Liver (tissue), 9 donors: ENCODE data around the gene KRTAP1-4. TPM values are rescaled to one million over a fixed set of nuclear protein-coding genes. Genes with fewer than 3 reads are reported as not detected.

ENCODE experiments used
- DNase-seq: peaks from one replicate; pipeline ENCODE4 v3.0.0-alpha.2; 2017; ENCODE audit warnings: low spot score
- H3K27ac ChIP-seq, 2 donors: one replicate each; pipeline ENCODE4 v1.7.0; 2013; ENCODE audit warnings: inconsistent platforms in 2 of 2, low read length in 2 of 2, control low read depth in 1 of 2, low read depth in 1 of 2, mild to moderate bottlenecking in 1 of 2
- H3K27me3 ChIP-seq, 4 donors: one replicate each; pipeline versions ENCODE4 v1.6.1 to v1.7.0; 2013; ENCODE audit warnings: low read length in 3 of 4, inconsistent platforms in 1 of 4, mild to moderate bottlenecking in 1 of 4, moderate library complexity in 1 of 4; ENCODE audit not compliant: control insufficient read depth in 4 of 4, insufficient read depth in 4 of 4
- H3K36me3 ChIP-seq, 4 donors: one replicate each; pipeline versions ENCODE4 v1.6.1 to v1.7.0; 2013; ENCODE audit warnings: low read length in 3 of 4, mild to moderate bottlenecking in 3 of 4, low read depth in 1 of 4, moderate library complexity in 1 of 4; ENCODE audit not compliant: control insufficient read depth in 4 of 4, insufficient read depth in 3 of 4
- H3K4me1 ChIP-seq, 4 donors: one replicate each; pipeline versions ENCODE4 v1.6.1 to v1.7.0; 2013; ENCODE audit warnings: low read length in 3 of 4, mild to moderate bottlenecking in 3 of 4, moderate library complexity in 1 of 4; ENCODE audit not compliant: control insufficient read depth in 4 of 4, insufficient read depth in 4 of 4
- H3K4me3 ChIP-seq, 3 donors: one replicate each; pipeline versions ENCODE4 v1.6.1 to v1.7.0; 2013; ENCODE audit warnings: low read length in 3 of 3, control low read depth in 1 of 3, low read depth in 1 of 3, mild to moderate bottlenecking in 1 of 3
- H3K9ac ChIP-seq, 2 donors: one replicate each; pipeline ENCODE4 v1.7.0; 2013; ENCODE audit warnings: low read length in 2 of 2, mild to moderate bottlenecking in 2 of 2, moderate library complexity in 2 of 2, control low read depth in 1 of 2, low read depth in 1 of 2
- H3K9me3 ChIP-seq, 4 donors: one replicate each; pipeline versions ENCODE4 v1.6.1 to v1.7.0; 2013; ENCODE audit warnings: low read length in 3 of 4; ENCODE audit not compliant: control insufficient read depth in 4 of 4
- EGR1 ChIP-seq, 2 donors: IDR thresholded peaks; 2 replicates each; pipeline ENCODE4 v1.6.1; 2016 to 2018; ENCODE audit warnings: antibody characterized with exemption in 2 of 2, low read depth in 2 of 2
- FOXA1 ChIP-seq: IDR thresholded peaks from 2 replicates; pipeline ENCODE4 v1.6.1; 2016; ENCODE audit warnings: antibody characterized with exemption
- GABPA ChIP-seq, 2 donors: IDR thresholded peaks in 1 of 2; conservative IDR thresholded peaks in 1 of 2; 2 replicates each; pipeline ENCODE4 v1.6.1; 2016; ENCODE audit warnings: antibody characterized with exemption in 2 of 2, mild to moderate bottlenecking in 1 of 2, moderate library complexity in 1 of 2
- HNF4A ChIP-seq, 2 donors: conservative IDR thresholded peaks; 2 replicates each; pipeline ENCODE4 v1.6.1; 2016; ENCODE audit warnings: antibody characterized with exemption in 2 of 2, mild to moderate bottlenecking in 2 of 2
- HNF4G ChIP-seq: IDR thresholded peaks from 2 replicates; pipeline ENCODE4 v1.6.1; 2016; ENCODE audit warnings: antibody characterized with exemption
- JUND ChIP-seq, 2 donors: IDR thresholded peaks; 2 replicates each; pipeline ENCODE4 v1.6.1; 2016; ENCODE audit warnings: antibody characterized with exemption in 2 of 2
- NR2F2 ChIP-seq: IDR thresholded peaks from 2 replicates; pipeline ENCODE4 v1.6.1; 2016; ENCODE audit warnings: antibody characterized with exemption
- RAD21 ChIP-seq, 2 donors: IDR thresholded peaks; 2 replicates each; pipeline ENCODE4 v1.6.1; 2016; ENCODE audit warnings: antibody characterized with exemption in 2 of 2, mild to moderate bottlenecking in 2 of 2
- RXRA ChIP-seq, 2 donors: IDR thresholded peaks; 2 replicates each; pipeline ENCODE4 v1.6.1; 2017 to 2018; ENCODE audit warnings: antibody characterized with exemption in 2 of 2, mild to moderate bottlenecking in 1 of 2
- SP1 ChIP-seq: IDR thresholded peaks from 2 replicates; pipeline ENCODE4 v1.6.1; 2018; ENCODE audit warnings: antibody characterized with exemption, mild to moderate bottlenecking
- TAF1 ChIP-seq: conservative IDR thresholded peaks from 2 replicates; pipeline ENCODE4 v1.6.1; 2016; ENCODE audit warnings: antibody characterized with exemption, mild to moderate bottlenecking
- YY1 ChIP-seq: IDR thresholded peaks from 2 replicates; pipeline ENCODE4 v1.6.1; 2016; ENCODE audit warnings: antibody characterized with exemption, mild to moderate bottlenecking
- WGBS: extraction: QIAGEN DNeasy Blood & Tissue Kit; methylation state at CpG from one replicate; pipeline ENCODE4 v1.1.7; 2013; 5-methylcytosine and 5-hydroxymethylcytosine counted together
- polyA plus RNA-seq, 2 donors: library from polyadenylated mRNA; stranded (reverse) in 1 of 2; unstranded in 1 of 2; fragments of 200-250 nt in 1 of 2; fragments of >200 nt in 1 of 2; fragmentation: Nextera tagmentation in 1 of 2; extraction: Ambion mirVana in 1 of 2; gene quantifications; one replicate each; pipeline versions ENCODE4 v1.2.1 to v1.2.3, GENCODE V29; 2013 to 2015
- total RNA-seq, 2 donors: library from RNA; depleted of rRNA; stranded (reverse); fragments of >200 nt; gene quantifications; one replicate each; pipeline ENCODE4 v1.2.3, GENCODE V29; 2014
- TF ChIP-seq, protein P1 (sequence below): IDR thresholded peaks from 2 replicates; pipeline ENCODE4 v1.6.1; 2016; ENCODE audit warnings: antibody characterized with exemption
- TF ChIP-seq, protein P2 (sequence below): IDR thresholded peaks from 2 replicates; pipeline ENCODE4 v1.6.1; 2016; ENCODE audit warnings: antibody characterized with exemption, mild to moderate bottlenecking
- TF ChIP-seq, protein P3 (sequence below): fragments of 150-350 bp; IDR thresholded peaks from 2 replicates; pipeline ENCODE4 v1.5.1; 2017; ENCODE audit warnings: improper control_type of control experiment, low read depth, low read length; ENCODE audit not compliant: missing input control
- TF ChIP-seq, protein P4 (sequence below): IDR thresholded peaks from 2 replicates; pipeline ENCODE4 v1.6.1; 2016; ENCODE audit warnings: antibody characterized with exemption
- donor health status: healthy.
- donor health status: healthy.
- donor health status: healthy.
- donor health status: healthy.
- donor health status: healthy.

KRTAP1-4 gene
- total and polyA plus RNA-seq, 4 donors, result not detected

- DNase-seq, result no peak
- H3K27me3 ChIP-seq, result no peaks in the 10 kb centered on the region
- WGBS, result 76% methylated on average over 3 of the region's 3 CpGs
Measured at GRCh38 chr17:41069031-41069430, 39.0 kb upstream of the KRTAP1-4 start.

DNA sequence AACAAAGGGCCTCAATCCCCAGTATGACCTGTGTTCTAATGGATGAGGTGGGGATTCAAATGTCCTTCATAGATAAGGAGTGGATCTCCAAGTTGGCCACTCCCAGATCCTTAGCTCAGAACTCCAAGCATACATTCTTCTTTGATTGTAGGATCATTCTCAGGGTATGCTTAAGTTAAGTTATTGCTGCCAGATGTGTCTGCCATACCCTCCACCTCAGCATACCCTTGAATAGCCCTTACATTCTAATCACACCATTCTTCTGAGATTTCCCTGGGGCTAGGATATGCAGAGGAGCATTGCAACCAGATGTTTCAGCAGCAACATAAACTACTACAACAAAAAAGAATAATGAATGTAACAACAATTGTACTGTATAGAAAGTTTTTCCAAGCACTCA, 37.3 kb upstream of the KRTAP1-4 start:
- H3K27ac ChIP-seq, result no peak overlapping the region
- H3K9me3 ChIP-seq, result no peaks in the 10 kb centered on the region
- H3K36me3 ChIP-seq, result no peaks in the 10 kb centered on the region
- TF ChIP-seq RAD21 (IDR thresholded peaks at IDR 0.05), result no peak
- no peak for TF ChIP-seq HNF4G
- TF ChIP-seq, protein P1, sequence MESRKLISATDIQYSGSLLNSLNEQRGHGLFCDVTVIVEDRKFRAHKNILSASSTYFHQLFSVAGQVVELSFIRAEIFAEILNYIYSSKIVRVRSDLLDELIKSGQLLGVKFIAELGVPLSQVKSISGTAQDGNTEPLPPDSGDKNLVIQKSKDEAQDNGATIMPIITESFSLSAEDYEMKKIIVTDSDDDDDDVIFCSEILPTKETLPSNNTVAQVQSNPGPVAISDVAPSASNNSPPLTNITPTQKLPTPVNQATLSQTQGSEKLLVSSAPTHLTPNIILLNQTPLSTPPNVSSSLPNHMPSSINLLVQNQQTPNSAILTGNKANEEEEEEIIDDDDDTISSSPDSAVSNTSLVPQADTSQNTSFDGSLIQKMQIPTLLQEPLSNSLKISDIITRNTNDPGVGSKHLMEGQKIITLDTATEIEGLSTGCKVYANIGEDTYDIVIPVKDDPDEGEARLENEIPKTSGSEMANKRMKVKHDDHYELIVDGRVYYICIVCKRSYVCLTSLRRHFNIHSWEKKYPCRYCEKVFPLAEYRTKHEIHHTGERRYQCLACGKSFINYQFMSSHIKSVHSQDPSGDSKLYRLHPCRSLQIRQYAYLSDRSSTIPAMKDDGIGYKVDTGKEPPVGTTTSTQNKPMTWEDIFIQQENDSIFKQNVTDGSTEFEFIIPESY, result no peak
- TF ChIP-seq, protein P2, sequence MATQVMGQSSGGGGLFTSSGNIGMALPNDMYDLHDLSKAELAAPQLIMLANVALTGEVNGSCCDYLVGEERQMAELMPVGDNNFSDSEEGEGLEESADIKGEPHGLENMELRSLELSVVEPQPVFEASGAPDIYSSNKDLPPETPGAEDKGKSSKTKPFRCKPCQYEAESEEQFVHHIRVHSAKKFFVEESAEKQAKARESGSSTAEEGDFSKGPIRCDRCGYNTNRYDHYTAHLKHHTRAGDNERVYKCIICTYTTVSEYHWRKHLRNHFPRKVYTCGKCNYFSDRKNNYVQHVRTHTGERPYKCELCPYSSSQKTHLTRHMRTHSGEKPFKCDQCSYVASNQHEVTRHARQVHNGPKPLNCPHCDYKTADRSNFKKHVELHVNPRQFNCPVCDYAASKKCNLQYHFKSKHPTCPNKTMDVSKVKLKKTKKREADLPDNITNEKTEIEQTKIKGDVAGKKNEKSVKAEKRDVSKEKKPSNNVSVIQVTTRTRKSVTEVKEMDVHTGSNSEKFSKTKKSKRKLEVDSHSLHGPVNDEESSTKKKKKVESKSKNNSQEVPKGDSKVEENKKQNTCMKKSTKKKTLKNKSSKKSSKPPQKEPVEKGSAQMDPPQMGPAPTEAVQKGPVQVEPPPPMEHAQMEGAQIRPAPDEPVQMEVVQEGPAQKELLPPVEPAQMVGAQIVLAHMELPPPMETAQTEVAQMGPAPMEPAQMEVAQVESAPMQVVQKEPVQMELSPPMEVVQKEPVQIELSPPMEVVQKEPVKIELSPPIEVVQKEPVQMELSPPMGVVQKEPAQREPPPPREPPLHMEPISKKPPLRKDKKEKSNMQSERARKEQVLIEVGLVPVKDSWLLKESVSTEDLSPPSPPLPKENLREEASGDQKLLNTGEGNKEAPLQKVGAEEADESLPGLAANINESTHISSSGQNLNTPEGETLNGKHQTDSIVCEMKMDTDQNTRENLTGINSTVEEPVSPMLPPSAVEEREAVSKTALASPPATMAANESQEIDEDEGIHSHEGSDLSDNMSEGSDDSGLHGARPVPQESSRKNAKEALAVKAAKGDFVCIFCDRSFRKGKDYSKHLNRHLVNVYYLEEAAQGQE, result no peak
- TF ChIP-seq GABPA (IDR thresholded peaks at IDR 0.05 in 1 of 2, conservative IDR thresholded peaks at IDR 0.05 in 1 of 2), result no peak
- no peak for TF ChIP-seq HNF4A (conservative IDR thresholded peaks at IDR 0.05)
- TF ChIP-seq, protein P3, sequence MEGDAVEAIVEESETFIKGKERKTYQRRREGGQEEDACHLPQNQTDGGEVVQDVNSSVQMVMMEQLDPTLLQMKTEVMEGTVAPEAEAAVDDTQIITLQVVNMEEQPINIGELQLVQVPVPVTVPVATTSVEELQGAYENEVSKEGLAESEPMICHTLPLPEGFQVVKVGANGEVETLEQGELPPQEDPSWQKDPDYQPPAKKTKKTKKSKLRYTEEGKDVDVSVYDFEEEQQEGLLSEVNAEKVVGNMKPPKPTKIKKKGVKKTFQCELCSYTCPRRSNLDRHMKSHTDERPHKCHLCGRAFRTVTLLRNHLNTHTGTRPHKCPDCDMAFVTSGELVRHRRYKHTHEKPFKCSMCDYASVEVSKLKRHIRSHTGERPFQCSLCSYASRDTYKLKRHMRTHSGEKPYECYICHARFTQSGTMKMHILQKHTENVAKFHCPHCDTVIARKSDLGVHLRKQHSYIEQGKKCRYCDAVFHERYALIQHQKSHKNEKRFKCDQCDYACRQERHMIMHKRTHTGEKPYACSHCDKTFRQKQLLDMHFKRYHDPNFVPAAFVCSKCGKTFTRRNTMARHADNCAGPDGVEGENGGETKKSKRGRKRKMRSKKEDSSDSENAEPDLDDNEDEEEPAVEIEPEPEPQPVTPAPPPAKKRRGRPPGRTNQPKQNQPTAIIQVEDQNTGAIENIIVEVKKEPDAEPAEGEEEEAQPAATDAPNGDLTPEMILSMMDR, result no peak
- no peak for TF ChIP-seq YY1
- TF ChIP-seq, protein P4, sequence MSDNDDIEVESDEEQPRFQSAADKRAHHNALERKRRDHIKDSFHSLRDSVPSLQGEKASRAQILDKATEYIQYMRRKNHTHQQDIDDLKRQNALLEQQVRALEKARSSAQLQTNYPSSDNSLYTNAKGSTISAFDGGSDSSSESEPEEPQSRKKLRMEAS, result no peak
- no peak for TF ChIP-seq SP1
- no peak for TF ChIP-seq EGR1 (IDR thresholded peaks at IDR 0.05; ENCODE audit: low read depth in 2 of 2)
- TF ChIP-seq TAF1, result no peak
- TF ChIP-seq NR2F2, result no peak
- TF ChIP-seq FOXA1, result no peak
- TF ChIP-seq RXRA (IDR thresholded peaks at IDR 0.05), result no peak
- H3K4me3 ChIP-seq, result no peak overlapping the region
- no peaks in the 10 kb centered on the region for H3K4me1 ChIP-seq
- H3K9ac ChIP-seq, result no peak overlapping the region
- H3K27me3 ChIP-seq, result no peaks in the 10 kb centered on the region
- no peak for DNase-seq

More at GRCh38 chr17:41069031-41069430, 39.0 kb upstream of the KRTAP1-4 start:
- Histone ChIP-seq H3K9ac (no peak overlapping the region), H3K9me3 (no peaks in the 10 kb centered on the region), H3K36me3 (no peaks in the 10 kb centered on the region), H3K4me3 (no peak overlapping the region), H3K27ac (no peak overlapping the region), H3K4me1 (no peaks in the 10 kb centered on the region)
- TF ChIP-seq HNF4G (no peak), JUND (IDR thresholded peaks at IDR 0.05) (no peak), RXRA (IDR thresholded peaks at IDR 0.05) (no peak)
